ENCODE measurements around the gene CD4. TPM values are rescaled to one million over a fixed set of nuclear protein-coding genes. Genes with fewer than 3 reads are reported as not detected.

CD4 gene
- total and polyA plus RNA-seq, 2 donors (not counting 1 experiment from before 2014, with no cell fraction given), result 27.2 to 152 TPM

GRCh38 chr12:6816598-6816997 lies 27.3 kb downstream of the CD4 start:
- no peaks in the 10 kb centered on the region for H4K20me1 ChIP-seq (ENCODE audit: control insufficient read depth, extremely low read depth, insufficient read depth, low read length)
- H3K27ac ChIP-seq (ENCODE audit: insufficient read depth, low read length), result no peak overlapping the region
- peaks cover 5% of the 10 kb centered on the region for H3K4me1 ChIP-seq (ENCODE audit: control insufficient read depth, extremely low read depth, insufficient read depth, low read length)
- peaks cover 4% of the 10 kb centered on the region for H3K36me3 ChIP-seq (ENCODE audit: control insufficient read depth, insufficient read depth, low read length)
- DNase-seq (ENCODE audit: low read depth in 2 of 2), result no peak
- no peak overlapping the region for H3K4me3 ChIP-seq (replicated peaks in 1 of 4; ENCODE audit: control extremely low read depth in 1 of 4, insufficient read depth in 1 of 4, low read depth in 3 of 4, low read length in 4 of 4)
- no peaks in the 10 kb centered on the region for H3K27me3 ChIP-seq (ENCODE audit: control insufficient read depth, insufficient read depth, low read length)
- no peaks in the 10 kb centered on the region for H3K79me2 ChIP-seq (ENCODE audit: control insufficient read depth, insufficient read depth, low read length)
- no peak overlapping the region for H3K4me2 ChIP-seq (ENCODE audit: extremely low read depth, insufficient read depth, low read length)
- H3K9ac ChIP-seq (ENCODE audit: insufficient read depth, low read length), result no peak overlapping the region
- TF ChIP-seq CTCF (conservative IDR thresholded peaks at IDR 0.05 in 1 of 2, IDR thresholded peaks at IDR 0.05 in 1 of 2; ENCODE audit: low read depth in 1 of 2, low read length in 2 of 2) (no peak), EZH2 (IDR thresholded peaks at IDR 0.05; ENCODE audit: low read length, missing control alignments) (no peak)
- no peak overlapping the region for H2AFZ ChIP-seq (ENCODE audit: low read length)
- H3K9me3 ChIP-seq (ENCODE audit: control insufficient read depth, insufficient read depth, low read depth, low read length), result no peaks in the 10 kb centered on the region

- no peaks in the 10 kb centered on the region for H3K27me3 ChIP-seq (ENCODE audit: control insufficient read depth, insufficient read depth, low read length)
- no peak overlapping the region for H2AFZ ChIP-seq (ENCODE audit: low read length)
- peaks cover 7% of the 10 kb centered on the region for H3K4me1 ChIP-seq (ENCODE audit: control insufficient read depth, extremely low read depth, insufficient read depth, low read length)
- peaks cover 4% of the 10 kb centered on the region for H3K36me3 ChIP-seq (ENCODE audit: control insufficient read depth, insufficient read depth, low read length)
- no peaks in the 10 kb centered on the region for H3K9me3 ChIP-seq (ENCODE audit: control insufficient read depth, insufficient read depth, low read depth, low read length)
- no peak overlapping the region for H3K27ac ChIP-seq (ENCODE audit: insufficient read depth, low read length)
- no peak overlapping the region for H3K4me3 ChIP-seq (replicated peaks in 1 of 4; ENCODE audit: control extremely low read depth in 1 of 4, insufficient read depth in 1 of 4, low read depth in 3 of 4, low read length in 4 of 4)
- H3K4me2 ChIP-seq (ENCODE audit: extremely low read depth, insufficient read depth, low read length), result no peak overlapping the region
- no peak for DNase-seq (ENCODE audit: low read depth in 2 of 2)
- no peak overlapping the region for H3K9ac ChIP-seq (ENCODE audit: insufficient read depth, low read length)
- no peak for TF ChIP-seq CTCF (conservative IDR thresholded peaks at IDR 0.05 in 1 of 2, IDR thresholded peaks at IDR 0.05 in 1 of 2; ENCODE audit: low read depth in 1 of 2, low read length in 2 of 2)
- TF ChIP-seq EZH2 (IDR thresholded peaks at IDR 0.05; ENCODE audit: low read length, missing control alignments), result no peak
- no peaks in the 10 kb centered on the region for H4K20me1 ChIP-seq (ENCODE audit: control insufficient read depth, extremely low read depth, insufficient read depth, low read length)
- H3K79me2 ChIP-seq (ENCODE audit: control insufficient read depth, insufficient read depth, low read length), result no peaks in the 10 kb centered on the region
Measured at GRCh38 chr12:6817098-6817497, 27.8 kb downstream of the CD4 start.

GRCh38 chr12:6817662-6818157 lies 28.4 kb downstream of the CD4 start:
- Histone ChIP-seq H3K36me3 (ENCODE audit: control insufficient read depth, insufficient read depth, low read length) (peaks cover 4% of the 10 kb centered on the region), H3K27me3 (ENCODE audit: control insufficient read depth, insufficient read depth, low read length) (no peaks in the 10 kb centered on the region), H3K9me3 (ENCODE audit: control insufficient read depth, insufficient read depth, low read depth, low read length) (no peaks in the 10 kb centered on the region), H4K20me1 (ENCODE audit: control insufficient read depth, extremely low read depth, insufficient read depth, low read length) (no peaks in the 10 kb centered on the region), H3K27ac (ENCODE audit: insufficient read depth, low read length) (no peak overlapping the region), H3K79me2 (ENCODE audit: control insufficient read depth, insufficient read depth, low read length) (no peaks in the 10 kb centered on the region), H3K4me1 (ENCODE audit: control insufficient read depth, extremely low read depth, insufficient read depth, low read length) (peaks cover 10% of the 10 kb centered on the region), H3K4me2 (ENCODE audit: extremely low read depth, insufficient read depth, low read length) (no peak overlapping the region), H3K4me3 (replicated peaks in 1 of 4; ENCODE audit: control extremely low read depth in 1 of 4, insufficient read depth in 1 of 4, low read depth in 3 of 4, low read length in 4 of 4) (no peak overlapping the region), H2AFZ (ENCODE audit: low read length) (no peak overlapping the region), H3K9ac (ENCODE audit: insufficient read depth, low read length) (no peak overlapping the region)
- no peak for TF ChIP-seq EZH2 (IDR thresholded peaks at IDR 0.05; ENCODE audit: low read length, missing control alignments)
- TF ChIP-seq CTCF (conservative IDR thresholded peaks at IDR 0.05 in 1 of 2, IDR thresholded peaks at IDR 0.05 in 1 of 2; ENCODE audit: low read depth in 1 of 2, low read length in 2 of 2), result no peak
- DNase-seq (ENCODE audit: low read depth in 2 of 2), result no peak

All from fibroblast of lung (primary cell).